Activated naive CD4-positive, alpha-beta T cell treated with anti-CD3 and anti-CD28 coated beads, Interleukin-2, amount 50 U/mL, for 72 hours (primary cell): Measurements from ENCODE around the gene CETP. TPM values are rescaled to one million over a fixed set of nuclear protein-coding genes. Genes with fewer than 3 reads are reported as not detected.
"Not testable (repeated sequence)": the region's sequence is repeated elsewhere in the genome, so short reads cannot be mapped to it uniquely, and the experiment has no call there.

Experiments
- ATAC-seq, 2 donors: fragments of 150-1000 bp; cut with Tn5 transposase; 2 replicates each; pipeline ENCODE4 v1.10.0; 2021; ENCODE audit warnings: mild to moderate bottlenecking in 2 of 2, moderate library complexity in 2 of 2
- DNase-seq, 2 donors: peaks; one replicate each; pipeline ENCODE4 v3.0.0; 2021 to 2022; ENCODE audit warnings: low spot score in 2 of 2
- H3K27ac Mint-ChIP-seq, 2 donors: one replicate each; pipeline ENCODE4 v1.8.0; 2022; ENCODE audit warnings: mild to moderate bottlenecking in 2 of 2, mixed read lengths in 2 of 2
- H3K36me3 Mint-ChIP-seq, 2 donors: one replicate each; pipeline ENCODE4 v1.8.0; 2022; ENCODE audit warnings: mixed read lengths in 2 of 2
- H3K9me3 Mint-ChIP-seq, 2 donors: one replicate each; pipeline ENCODE4 v1.8.0; 2022; ENCODE audit warnings: mixed read lengths in 2 of 2
- total RNA-seq, 2 donors: library from RNA; stranded (reverse); gene quantifications; one replicate each; pipeline ENCODE4 v1.2.3, GENCODE V29; 2022

The CETP gene
- total RNA-seq, 2 donors from 2014 or later, result not detected

- ATAC-seq (no peak), DNase-seq (no peak)
- Mint-ChIP-seq H3K27ac (peak overlapping the region; percentile 79 to 94), H3K36me3 (no peaks in the 10 kb centered on the region), H3K9me3 (no peaks in the 10 kb centered on the region)
These were observed 4.3 kb downstream of the CETP start for GRCh38 chr16:56966093-56966475.

DNA sequence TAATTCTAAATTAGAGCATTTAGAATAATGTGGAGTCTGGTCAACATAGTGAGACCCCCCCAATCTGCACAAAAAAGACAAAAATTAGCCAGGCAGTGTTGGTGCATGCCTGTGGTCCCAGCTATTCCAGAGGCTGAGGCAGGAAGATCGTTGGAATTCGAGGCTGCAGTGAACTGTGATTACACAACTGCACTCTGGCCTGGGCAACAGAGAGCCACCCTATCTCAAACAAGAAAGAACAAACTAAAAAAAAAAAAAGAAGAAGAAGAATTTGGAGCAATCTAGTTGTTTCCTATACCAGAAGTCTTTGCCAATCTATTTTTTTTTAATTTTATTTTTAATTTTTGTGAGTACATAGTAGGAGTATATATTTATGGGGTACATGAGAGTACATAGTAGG is 6.0 kb downstream of the CETP start:
- no peaks in the 10 kb centered on the region for H3K9me3 Mint-ChIP-seq
- no peak for DNase-seq
- H3K36me3 Mint-ChIP-seq, result no peaks in the 10 kb centered on the region
- ATAC-seq, result no peak
- no peak overlapping the region for H3K27ac Mint-ChIP-seq

- ATAC-seq, result no peak
- H3K27ac Mint-ChIP-seq, result no peak overlapping the region
These were observed 8.0 kb downstream of the CETP start for GRCh38 chr16:56969769-56970168.

DNA sequence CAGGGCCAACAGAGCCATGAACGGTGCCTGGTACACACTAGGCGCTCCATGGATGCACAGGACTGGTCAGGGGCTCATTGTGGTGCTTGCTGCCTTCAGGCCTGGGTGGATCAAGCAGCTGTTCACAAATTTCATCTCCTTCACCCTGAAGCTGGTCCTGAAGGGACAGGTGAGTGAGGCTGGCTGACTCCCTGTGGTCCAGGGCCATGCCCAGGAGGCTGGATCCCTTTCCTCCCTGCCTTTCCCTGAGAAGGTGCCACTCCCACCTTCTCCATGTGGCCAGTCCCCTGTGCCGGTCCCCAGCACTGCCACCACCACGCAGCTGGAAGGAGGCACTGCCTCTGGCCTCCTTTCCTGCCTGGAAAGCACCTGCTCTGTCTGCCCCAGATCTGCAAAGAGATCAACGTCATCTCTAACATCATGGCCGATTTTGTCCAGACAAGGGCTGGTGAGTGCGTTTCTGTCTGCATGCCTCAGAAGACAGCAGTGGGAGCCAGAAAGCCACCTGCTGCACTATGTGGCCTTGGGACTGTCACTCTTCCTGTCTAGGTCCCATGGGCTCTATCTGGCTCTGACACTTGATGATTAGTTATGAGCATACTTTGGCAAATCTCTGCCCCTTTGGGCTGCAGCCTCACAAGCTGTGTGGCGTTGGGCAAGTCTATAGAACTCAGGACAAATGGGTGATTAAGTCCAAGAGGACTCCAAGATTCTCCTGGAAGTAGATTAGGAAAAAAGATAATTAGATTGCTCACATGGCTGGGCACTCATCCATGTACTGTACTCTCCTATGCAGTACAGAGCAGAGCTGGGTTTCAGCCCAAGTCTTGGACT is 9.4 kb downstream of the CETP start:
- Mint-ChIP-seq H3K36me3 (no peaks in the 10 kb centered on the region), H3K9me3 (no peaks in the 10 kb centered on the region), H3K27ac (peak overlapping the region in 1 of 2 donors; percentile 4)
- DNase-seq (no peak), ATAC-seq (no peak)

More at GRCh38 chr16:56969769-56970168, 8.0 kb downstream of the CETP start:
- DNase-seq, result no peak
- Mint-ChIP-seq H3K9me3 (no peaks in the 10 kb centered on the region), H3K36me3 (no peaks in the 10 kb centered on the region)

- no peaks in the 10 kb centered on the region for H3K9me3 Mint-ChIP-seq
These were observed 10.0 kb downstream of the CETP start for GRCh38 chr16:56971768-56972043.

DNA sequence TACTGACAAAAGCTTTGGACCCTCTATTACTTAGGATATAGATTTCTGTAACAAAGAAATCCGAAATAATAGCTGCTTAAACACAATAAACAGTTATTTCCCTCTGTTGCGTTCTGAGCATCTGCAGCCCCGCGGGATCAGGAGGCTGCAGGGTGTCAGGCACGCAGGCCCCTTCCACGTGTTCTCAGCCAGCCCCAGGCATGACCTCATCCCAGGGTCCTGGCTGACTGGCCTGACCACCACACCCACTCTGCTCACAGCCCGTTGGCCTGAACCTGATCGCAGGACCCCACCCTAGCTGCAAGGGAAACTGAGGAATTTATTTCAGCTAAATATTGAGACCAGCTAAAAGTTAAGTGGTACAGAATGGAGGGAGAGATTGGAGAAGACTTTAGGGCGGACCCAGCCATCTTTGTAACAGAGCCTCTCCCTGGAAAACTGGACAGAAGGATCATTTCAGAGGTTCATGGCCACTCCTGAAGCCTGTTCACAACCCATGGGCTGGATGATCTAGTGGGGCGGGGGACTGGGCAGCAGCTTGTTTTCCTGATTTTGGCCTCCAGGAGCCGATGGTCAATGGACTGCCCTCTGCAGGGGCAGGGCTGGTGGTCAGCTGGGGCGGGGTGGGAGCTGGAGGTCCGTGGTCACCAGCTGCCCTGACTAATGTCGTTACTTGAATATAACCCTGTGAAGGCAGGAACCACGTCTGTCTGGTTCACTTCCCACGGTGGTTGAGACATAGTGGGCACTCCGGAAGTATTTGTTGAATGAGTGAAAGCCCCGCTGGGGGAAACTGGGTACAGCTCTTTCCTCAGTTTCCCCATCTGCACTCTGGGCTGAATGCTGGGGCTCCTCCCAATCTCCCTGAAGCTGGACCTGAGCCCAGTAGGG is 10.9 kb downstream of the CETP start:
- ATAC-seq, result no peak
- no peak for DNase-seq
- Mint-ChIP-seq H3K27ac (no peak overlapping the region), H3K9me3 (no peaks in the 10 kb centered on the region), H3K36me3 (peaks cover 0 to 6% of the 10 kb centered on the region in 2 donors)

More at GRCh38 chr16:56971768-56972043, 10.0 kb downstream of the CETP start:
- no peaks in the 10 kb centered on the region for H3K36me3 Mint-ChIP-seq
- DNase-seq (no peak), ATAC-seq (no peak)
- H3K27ac Mint-ChIP-seq, result no peak overlapping the region

DNA sequence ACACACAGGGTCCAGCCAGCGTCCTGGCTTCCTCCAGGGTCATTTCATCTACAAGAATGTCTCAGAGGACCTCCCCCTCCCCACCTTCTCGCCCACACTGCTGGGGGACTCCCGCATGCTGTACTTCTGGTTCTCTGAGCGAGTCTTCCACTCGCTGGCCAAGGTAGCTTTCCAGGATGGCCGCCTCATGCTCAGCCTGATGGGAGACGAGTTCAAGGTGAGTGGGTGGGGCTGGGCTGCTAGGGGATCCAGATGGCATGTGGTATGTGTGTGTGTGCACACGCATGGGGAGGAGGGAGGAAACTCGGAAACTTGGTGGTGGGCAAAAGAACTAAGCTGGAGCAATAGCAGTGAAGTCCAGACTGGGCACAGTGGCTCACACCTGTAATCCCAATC is 11.5 kb downstream of the CETP start:
- no peak overlapping the region for H3K27ac Mint-ChIP-seq
- H3K9me3 Mint-ChIP-seq, result no peaks in the 10 kb centered on the region
- no peak for DNase-seq
- no peak for ATAC-seq
- H3K36me3 Mint-ChIP-seq, result peaks cover 0 to 7% of the 10 kb centered on the region in 2 donors

DNA sequence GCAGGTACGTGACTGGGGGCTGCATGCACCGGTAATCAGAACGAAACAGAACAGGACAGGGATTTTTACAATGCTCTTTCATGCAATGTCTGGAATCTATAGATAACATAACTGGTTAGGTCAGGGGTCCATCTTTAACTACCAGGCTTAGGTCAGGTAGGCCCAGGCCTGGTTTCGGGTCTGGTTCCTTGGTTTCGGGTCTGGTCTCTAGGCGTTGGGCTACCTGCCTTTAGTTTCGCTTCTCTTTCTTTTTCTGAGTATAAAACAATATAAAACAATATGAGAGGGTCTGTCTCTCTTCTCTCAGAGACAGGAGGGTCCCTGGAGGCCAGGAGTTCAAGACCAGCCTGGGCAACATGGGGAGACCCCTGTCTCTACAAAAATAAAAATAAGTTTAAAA is 12.1 kb downstream of the CETP start:
- not testable (repeated sequence) for H3K36me3 Mint-ChIP-seq, ATAC-seq, H3K27ac Mint-ChIP-seq, DNase-seq, H3K9me3 Mint-ChIP-seq

DNA sequence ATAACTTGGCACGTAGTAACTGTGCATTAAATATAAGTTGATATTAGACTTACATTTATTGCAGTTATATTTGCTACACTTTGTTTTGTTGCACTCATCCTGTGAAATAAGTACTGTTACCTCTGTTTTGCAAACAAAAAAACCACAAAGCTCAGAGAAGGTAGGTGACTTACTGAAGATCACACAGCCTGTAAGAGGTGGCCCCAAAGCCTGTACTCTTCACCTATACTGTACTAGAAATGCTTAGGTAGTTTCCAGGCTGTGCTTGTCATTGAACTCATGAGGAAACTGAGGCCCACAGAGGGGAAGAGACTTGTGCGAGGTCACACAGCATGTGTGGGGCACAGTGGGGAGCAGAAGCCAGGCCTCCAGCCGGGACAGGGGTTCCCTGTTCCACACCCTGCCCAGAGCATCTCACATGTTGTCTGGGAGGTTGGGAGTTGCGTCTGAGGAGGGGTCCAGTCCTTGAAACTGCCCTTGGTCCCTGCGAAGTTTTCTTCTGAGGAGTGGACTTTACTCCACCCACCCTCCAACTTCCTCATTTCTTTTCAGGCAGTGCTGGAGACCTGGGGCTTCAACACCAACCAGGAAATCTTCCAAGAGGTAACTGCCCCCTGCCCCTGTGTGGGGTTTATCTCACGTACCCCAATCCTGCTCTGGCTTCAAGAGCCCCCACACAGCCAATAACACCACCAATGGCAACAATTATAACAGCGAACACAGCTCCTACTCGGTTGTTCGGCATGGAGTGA is 13.0 kb downstream of the CETP start:
- Mint-ChIP-seq H3K27ac (peak overlapping the region in 1 of 2 donors; percentile 11), H3K36me3 (peaks cover 0 to 7% of the 10 kb centered on the region in 2 donors), H3K9me3 (no peaks in the 10 kb centered on the region)
- DNase-seq (no peak), ATAC-seq (peak in 1 of 2 donors; percentile 33)

DNA sequence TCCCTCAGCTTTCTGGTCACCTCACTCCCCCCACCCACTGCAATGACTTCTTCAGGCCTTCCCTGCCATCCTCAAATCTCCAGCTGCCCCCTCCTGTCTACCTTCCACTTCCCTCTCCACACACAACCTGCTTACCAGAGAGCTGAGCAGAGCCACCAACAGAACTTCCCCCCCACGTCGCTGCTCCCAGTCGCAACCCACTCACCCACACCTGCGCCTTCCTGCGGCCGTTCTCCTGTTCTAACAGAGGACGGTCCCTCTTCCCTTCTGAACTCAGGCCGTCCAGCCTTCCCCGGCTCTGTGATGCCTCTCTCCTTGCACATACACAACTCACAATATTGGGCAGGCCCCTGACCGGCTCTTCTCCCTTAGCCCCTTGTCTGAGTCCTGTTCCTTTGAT is 14.0 kb downstream of the CETP start:
- Mint-ChIP-seq H3K9me3 (no peaks in the 10 kb centered on the region), H3K27ac (peak overlapping the region; percentile 11 to 22), H3K36me3 (peaks cover 0 to 7% of the 10 kb centered on the region in 2 donors)
- peak in 1 of 2 donors; percentile 32 for ATAC-seq
- DNase-seq, result no peak

- ATAC-seq (no peak), DNase-seq (no peak)
- H3K36me3 Mint-ChIP-seq, result peaks cover under 1 to 19% of the 10 kb centered on the region in 2 donors
- H3K27ac Mint-ChIP-seq, result peak overlapping the region in 1 of 2 donors; percentile 62
- no peaks in the 10 kb centered on the region for H3K9me3 Mint-ChIP-seq
These were observed 15.5 kb downstream of the CETP start for GRCh38 chr16:56977216-56977615.

DNA sequence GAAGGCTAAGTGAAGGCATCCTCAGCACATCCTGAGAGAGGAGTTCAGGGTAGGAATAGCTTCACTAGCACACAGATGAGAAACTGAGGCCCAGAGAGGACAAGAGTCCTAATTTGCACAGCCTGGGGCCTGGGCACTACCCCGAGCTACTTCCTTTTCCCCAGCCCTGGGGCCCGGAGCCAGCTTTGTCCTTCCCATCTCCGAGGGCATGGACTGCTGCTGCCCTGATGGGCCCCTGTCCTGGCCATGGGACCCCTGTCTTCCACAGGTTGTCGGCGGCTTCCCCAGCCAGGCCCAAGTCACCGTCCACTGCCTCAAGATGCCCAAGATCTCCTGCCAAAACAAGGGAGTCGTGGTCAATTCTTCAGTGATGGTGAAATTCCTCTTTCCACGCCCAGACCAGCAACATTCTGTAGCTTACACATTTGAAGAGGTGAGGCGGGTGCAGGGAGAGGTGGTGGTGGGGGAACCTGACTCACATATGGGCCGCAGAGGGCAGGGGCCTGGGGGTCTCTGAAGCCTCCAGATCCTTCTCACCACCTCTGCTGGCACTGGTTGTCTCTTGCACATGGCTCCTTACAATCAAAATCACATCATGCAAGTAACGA is 16.2 kb downstream of the CETP start:
- ATAC-seq (no peak), DNase-seq (no peak)
- H3K36me3 Mint-ChIP-seq, result peaks cover 8 to 26% of the 10 kb centered on the region in 2 donors
- H3K9me3 Mint-ChIP-seq, result no peaks in the 10 kb centered on the region
- H3K27ac Mint-ChIP-seq, result peak overlapping the region; percentile 62 to 84

DNA sequence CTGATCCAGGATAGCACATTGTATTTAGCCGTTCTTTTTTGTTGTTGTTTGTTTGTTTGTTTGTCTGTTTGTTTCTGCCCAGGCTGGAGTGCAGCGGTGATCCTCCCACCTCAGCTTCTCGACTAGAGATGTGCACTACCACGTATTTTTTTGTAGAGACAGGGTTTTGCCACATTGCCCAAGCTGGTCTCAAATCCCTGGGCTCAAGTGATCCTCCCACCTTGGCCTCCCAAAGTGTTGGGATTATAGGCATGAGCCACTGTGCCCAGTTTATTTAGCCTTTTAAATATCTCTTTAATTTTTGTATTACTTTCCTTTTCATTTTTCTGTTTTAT is 18.4 kb downstream of the CETP start:
- Mint-ChIP-seq H3K36me3 (peaks cover 18 to 36% of the 10 kb centered on the region in 2 donors), H3K9me3 (no peaks in the 10 kb centered on the region), H3K27ac (peak overlapping the region in 1 of 2 donors; percentile 100)
- ATAC-seq (no peak), DNase-seq (no peak)

DNA sequence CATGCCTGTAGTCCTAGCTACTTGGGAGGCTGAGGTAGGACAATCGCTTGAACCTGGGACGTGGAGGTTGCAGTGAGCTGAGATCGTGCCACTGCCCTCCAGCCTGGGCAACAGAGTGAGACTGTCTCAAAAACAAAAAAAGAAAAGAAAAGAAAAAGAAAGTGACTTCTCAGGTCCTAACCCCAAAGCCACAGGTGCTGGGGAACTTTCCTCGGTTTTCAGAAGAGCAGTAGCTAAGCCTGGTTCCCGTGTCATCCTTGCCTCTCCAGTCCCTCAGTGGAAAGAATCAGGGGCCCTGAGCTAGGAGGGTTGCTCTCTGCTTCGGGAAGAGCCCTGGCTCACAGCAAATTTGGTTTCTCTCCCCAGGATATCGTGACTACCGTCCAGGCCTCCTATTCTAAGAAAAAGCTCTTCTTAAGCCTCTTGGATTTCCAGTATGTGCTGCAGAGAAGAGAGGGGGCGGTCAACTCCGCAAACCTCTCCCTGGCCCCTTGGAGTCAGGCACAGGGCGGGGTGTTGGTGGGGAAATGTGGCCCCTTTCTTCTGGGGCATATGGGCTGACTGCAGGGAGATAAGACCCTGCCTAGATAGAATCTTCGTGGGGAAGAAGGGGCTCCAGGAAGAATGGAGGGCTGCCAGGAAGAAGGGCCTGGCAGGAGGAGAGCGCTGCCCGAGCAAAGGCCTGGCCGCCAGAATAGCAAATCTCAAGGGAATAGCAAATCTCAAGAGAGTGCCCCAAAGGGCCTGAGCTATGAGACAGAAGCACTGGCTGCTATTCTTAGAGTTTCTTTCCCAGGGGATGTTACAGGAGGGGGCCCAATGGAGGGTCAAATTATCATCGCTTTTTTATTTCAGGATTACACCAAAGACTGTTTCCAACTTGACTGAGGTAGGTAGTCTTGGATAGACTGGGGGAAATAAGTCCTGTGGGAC is 19.3 kb downstream of the CETP start:
- ATAC-seq (no peak), DNase-seq (no peak)
- Mint-ChIP-seq H3K9me3 (no peaks in the 10 kb centered on the region), H3K36me3 (peaks cover 26 to 39% of the 10 kb centered on the region in 2 donors), H3K27ac (peak overlapping the region; percentile 88 to 100)

DNA sequence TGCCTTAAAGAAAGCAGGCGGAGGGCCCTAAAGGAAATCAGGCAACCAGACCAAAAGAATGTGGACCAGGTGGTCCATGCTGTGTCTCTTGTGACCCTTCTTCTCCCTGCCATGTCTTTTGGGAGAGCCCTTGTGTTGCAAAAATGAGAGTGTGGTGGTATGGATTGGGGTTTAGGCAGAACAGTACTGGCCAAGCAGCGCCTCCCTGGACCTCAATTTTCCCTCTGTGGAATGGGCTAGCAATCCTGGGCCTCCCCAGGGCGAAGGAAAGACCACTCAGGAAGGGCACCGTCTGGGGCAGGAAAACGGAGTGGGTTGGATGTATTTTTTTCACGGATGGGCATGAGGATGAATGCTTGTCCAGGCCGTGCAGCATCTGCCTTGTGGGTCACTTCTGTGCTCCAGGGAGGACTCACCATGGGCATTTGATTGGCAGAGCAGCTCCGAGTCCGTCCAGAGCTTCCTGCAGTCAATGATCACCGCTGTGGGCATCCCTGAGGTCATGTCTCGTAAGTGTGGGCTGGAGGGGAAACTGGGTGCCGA is 20.1 kb downstream of the CETP start:
- DNase-seq (no peak), ATAC-seq (no peak)
- H3K27ac Mint-ChIP-seq, result peak overlapping the region; percentile 88 to 100
- H3K9me3 Mint-ChIP-seq, result no peaks in the 10 kb centered on the region
- peaks cover 31 to 43% of the 10 kb centered on the region in 2 donors for H3K36me3 Mint-ChIP-seq
